PC-9 (cell line): ENCODE measurements around the gene TIMM23.

Source experiments
- CTCF ChIP-seq: fragments of 200-600 bp; sonication (generic); conservative IDR thresholded peaks from 2 replicates; pipeline ENCODE4 v1.6.1; 2017; ENCODE audit warnings: mixed run types, antibody characterized with exemption, mild to moderate bottlenecking, moderate library complexity
- EZH2 ChIP-seq: fragments of 200-600 bp; sonication (generic); IDR thresholded peaks from 2 replicates; pipeline ENCODE4 v1.8.0; 2017; ENCODE audit warnings: antibody characterized with exemption, low read depth

GRCh38 chr10:46026106-46026505, 53.8 kb downstream of the TIMM23 start:
- no peak for TF ChIP-seq CTCF
- TF ChIP-seq EZH2 = no peak
